Measurements from ENCODE around the gene HELZ.
"Not testable (repeated sequence)": the region's sequence is repeated elsewhere in the genome, so short reads cannot be mapped to it uniquely, and the experiment has no call there.

The HELZ gene

GRCh38 chr17:67245073-67245693 is at the start of gene HELZ:
TSS of gene HELZ (minus strand) at chr17:67245196. CDS start at chr17:67218804, 26,392 bp downstream.
- DNase-seq (ENCODE audit: low spot score), result peak; percentile 87

GRCh38 chr17:67293251-67294203 is 48.5 kb upstream of the HELZ start:
- DNase-seq (ENCODE audit: low spot score), result peak; percentile 77

- no peak for DNase-seq (ENCODE audit: low spot score)
Observed at GRCh38 chr17:67290711-67291291, 45.8 kb upstream of the HELZ start.

GRCh38 chr17:67290244-67290643 is 45.2 kb upstream of the HELZ start:
- DNase-seq (ENCODE audit: low spot score), result no peak

GRCh38 chr17:67289181-67289876 is 44.3 kb upstream of the HELZ start:
- DNase-seq (ENCODE audit: low spot score), result no peak

GRCh38 chr17:67286826-67287225 is 41.8 kb upstream of the HELZ start:
- DNase-seq (ENCODE audit: low spot score), result not testable (repeated sequence)

- no peak for DNase-seq (ENCODE audit: low spot score)
Observed at GRCh38 chr17:67285360-67285759, 40.4 kb upstream of the HELZ start.

- DNase-seq (ENCODE audit: low spot score), result no peak
Observed at GRCh38 chr17:67283731-67284516, 38.9 kb upstream of the HELZ start.

- no peak for DNase-seq (ENCODE audit: low spot score)
Observed at GRCh38 chr17:67281743-67282142, 36.7 kb upstream of the HELZ start.

- DNase-seq (ENCODE audit: low spot score), result no peak
Observed at GRCh38 chr17:67281053-67281452, 36.1 kb upstream of the HELZ start.

- no peak for DNase-seq (ENCODE audit: low spot score)
Observed at GRCh38 chr17:67280279-67280678, 35.3 kb upstream of the HELZ start.

GRCh38 chr17:67279115-67279514 is 34.1 kb upstream of the HELZ start:
- no peak for DNase-seq (ENCODE audit: low spot score)

GRCh38 chr17:67278363-67278762 is 33.4 kb upstream of the HELZ start:
- no peak for DNase-seq (ENCODE audit: low spot score)

- DNase-seq (ENCODE audit: low spot score), result no peak
Observed at GRCh38 chr17:67276075-67276474, 31.1 kb upstream of the HELZ start.

- no peak for DNase-seq (ENCODE audit: low spot score)
Observed at GRCh38 chr17:67274466-67274865, 29.5 kb upstream of the HELZ start.

- DNase-seq (ENCODE audit: low spot score), result no peak
Observed at GRCh38 chr17:67273900-67274299, 28.9 kb upstream of the HELZ start.

GRCh38 chr17:67272312-67273047 is 27.5 kb upstream of the HELZ start:
- no peak for DNase-seq (ENCODE audit: low spot score)

- DNase-seq (ENCODE audit: low spot score), result not testable (repeated sequence)
Observed at GRCh38 chr17:67271187-67271586, 26.2 kb upstream of the HELZ start.

GRCh38 chr17:67270416-67270815 is 25.4 kb upstream of the HELZ start:
- no peak for DNase-seq (ENCODE audit: low spot score)

GRCh38 chr17:67266496-67266895 is 21.5 kb upstream of the HELZ start:
- DNase-seq (ENCODE audit: low spot score), result no peak

Data from ecto neural progenitor cell (in vitro differentiated cells).